B cell (primary cell): ENCODE results near the gene LRRC8A.

Experiments used
- CTCF ChIP-seq: fragments of 200-600 bp; IDR thresholded peaks from one replicate; pipeline ENCODE4 v1.8.0; 2022; ENCODE audit warnings: antibody characterized with exemption, mild to moderate bottlenecking
- EZH2 ChIP-seq: IDR thresholded peaks from 2 replicates; pipeline ENCODE4 v1.6.1; 2012; ENCODE audit warnings: borderline replicate concordance, low read depth, mild to moderate bottlenecking, moderate library complexity, low read length; ENCODE audit not compliant: insufficient read depth, poor library complexity, severe bottlenecking

DNA sequence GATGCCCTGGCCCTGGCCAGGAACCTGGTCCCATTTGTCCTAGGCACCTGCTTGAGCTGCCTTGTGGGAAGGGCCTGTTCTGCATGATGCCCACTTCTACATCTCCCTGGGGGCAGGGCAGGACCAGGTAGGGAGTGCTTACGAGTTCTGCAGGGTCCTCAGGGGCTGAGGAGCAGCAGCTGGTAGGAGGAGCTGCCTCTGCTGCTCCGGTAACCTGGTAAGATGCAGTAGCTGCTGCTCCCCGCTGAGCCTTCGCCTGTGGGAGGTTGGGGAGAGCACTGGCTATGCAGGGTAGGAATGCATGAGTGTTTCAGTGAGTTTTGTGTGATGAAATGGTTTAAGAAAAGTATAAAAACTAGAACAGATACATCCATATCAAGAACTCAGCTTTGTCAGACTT is 13.6 kb downstream of the LRRC8A start:
- TF ChIP-seq CTCF (no peak), EZH2 (no peak)
